Dermis blood vessel endothelial cell (primary cell): ENCODE measurements around the gene BSCL2. TPM values are rescaled to one million over a fixed set of nuclear protein-coding genes. Genes with fewer than 3 reads are reported as not detected.
"Not testable (repeated sequence)": the region's sequence is repeated elsewhere in the genome, so short reads cannot be mapped to it uniquely, and the experiment has no call there.

ENCODE experiments used
- DNase-seq: peaks from one replicate; pipeline ENCODE4 v3.0.0; 2010
- total RNA-seq: library from RNA; depleted of rRNA; stranded (reverse); fragments of >200 nt; gene quantifications from 2 replicates; pipeline ENCODE4 v1.2.3, GENCODE V29; 2014

Gene BSCL2
- total RNA-seq, 1 donor from 2014 or later: 38.6 TPM

GRCh38 chr11:62652161-62653006 lies 54.8 kb downstream of the BSCL2 start:
- no peak for DNase-seq

GRCh38 chr11:62650283-62650682 lies 56.9 kb downstream of the BSCL2 start:
- not testable (repeated sequence) for DNase-seq

- DNase-seq: no peak
Measured at GRCh38 chr11:62649486-62649885, 57.7 kb downstream of the BSCL2 start.

DNA sequence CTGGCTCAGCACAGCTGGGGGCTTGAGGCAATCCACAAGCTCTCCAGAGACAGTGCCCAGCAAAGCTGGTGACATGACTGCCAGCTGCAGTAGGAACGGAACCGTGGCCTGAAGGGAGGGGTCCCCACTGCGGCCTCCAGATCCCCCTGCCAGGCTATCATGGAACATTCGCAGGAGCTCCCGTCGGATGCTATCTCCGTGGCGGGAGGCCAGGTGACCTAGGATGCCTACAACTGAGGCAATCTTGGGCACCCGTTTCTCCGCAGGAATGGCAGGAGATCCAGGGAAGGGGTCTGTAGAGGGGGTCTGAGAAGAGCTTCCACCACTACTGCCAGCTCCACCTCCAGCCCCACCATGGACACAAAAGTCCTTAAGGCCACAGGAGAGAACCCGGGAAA lies 58.3 kb downstream of the BSCL2 start:
- DNase-seq: no peak

DNA sequence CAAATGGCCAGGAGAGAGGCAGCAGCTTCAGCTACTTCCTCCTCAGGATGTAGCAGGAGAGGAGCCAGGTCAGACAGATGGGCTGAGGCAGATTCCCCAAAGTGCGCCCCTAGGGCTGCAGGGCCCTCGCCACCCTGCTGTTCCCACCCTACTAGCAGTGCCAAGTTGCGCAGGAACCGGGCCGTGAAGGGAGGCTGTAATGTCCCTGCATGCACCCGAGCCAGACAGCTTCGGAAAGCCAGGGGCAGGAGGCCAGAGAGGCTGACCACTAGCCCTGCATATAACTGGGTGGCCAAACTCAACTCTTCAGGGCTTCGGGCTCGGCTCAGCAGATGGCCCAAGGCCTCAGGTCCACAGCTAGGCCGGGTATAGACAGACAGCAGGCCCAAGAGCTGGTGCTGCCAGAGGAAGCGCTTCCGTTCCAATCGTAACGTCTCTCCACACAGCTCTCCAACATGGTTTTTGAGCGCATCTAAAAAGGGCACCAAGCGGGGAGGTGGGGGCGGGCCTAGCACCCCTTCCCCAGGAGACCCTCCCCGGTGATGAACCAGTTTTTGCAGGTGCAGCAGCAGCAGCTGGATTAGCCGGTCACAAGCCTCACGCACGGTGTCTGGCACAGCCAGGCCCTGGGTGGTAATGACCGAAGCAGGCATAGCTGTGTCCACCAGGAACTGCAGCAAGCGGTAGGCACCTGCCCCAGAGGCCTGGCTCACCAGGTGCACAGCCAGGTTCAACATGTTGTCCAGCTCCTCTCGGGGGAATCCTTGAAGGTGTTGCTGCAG lies 58.8 kb downstream of the BSCL2 start:
- no peak for DNase-seq

DNA sequence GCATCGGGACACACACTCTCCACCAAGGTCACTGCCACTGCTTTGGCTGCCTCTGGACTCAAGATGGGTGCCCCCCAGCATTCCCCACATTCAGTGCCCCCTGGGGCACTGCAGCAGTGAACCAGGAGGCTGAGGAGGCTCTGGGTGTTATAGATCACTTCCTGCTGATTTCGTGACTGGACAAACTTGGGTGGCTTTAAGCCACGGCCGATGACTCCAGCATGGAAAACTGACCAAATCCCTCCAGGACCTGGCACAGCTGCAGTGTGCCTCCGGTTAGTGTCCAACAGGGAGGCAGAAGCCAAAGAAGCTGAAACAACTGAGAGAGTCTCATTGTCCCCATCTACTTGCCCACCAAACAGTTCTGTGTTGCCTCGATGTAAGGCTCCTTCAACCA lies 59.6 kb downstream of the BSCL2 start:
- DNase-seq: no peak

- no peak for DNase-seq
Measured at GRCh38 chr11:62646825-62647608, 60.2 kb downstream of the BSCL2 start.

- peak; percentile 99 for DNase-seq
Measured at GRCh38 chr11:62645946-62646824, 61.0 kb downstream of the BSCL2 start, which contains the start of gene GANAB. Gene GANAB (minus strand): TSS chr11:62646613. CDS start chr11:62646599, 14 bp downstream.

- no peak for DNase-seq
Measured at GRCh38 chr11:62645671-62645945, 61.6 kb downstream of the BSCL2 start.

- no peak for DNase-seq
Measured at GRCh38 chr11:62644220-62644619, 63.0 kb downstream of the BSCL2 start.

Other genes with a start within 250 kb of the BSCL2 start
- gene AHNAK, start 160.6 kb downstream of the BSCL2 start, total RNA-seq: 517 and 766 TPM in 2 replicates
- 1,345 and 1,561 TPM in 2 replicates for gene EEF1G, start 133.5 kb downstream of the BSCL2 start, total RNA-seq
- gene TUT1, start 115.9 kb downstream of the BSCL2 start, total RNA-seq: 13.8 and 15.1 TPM in 2 replicates
- 190 and 209 TPM in 2 replicates for gene MTA2, start 105.6 kb downstream of the BSCL2 start, total RNA-seq
- 40.2 and 42.1 TPM in 2 replicates for gene EML3, start 94.6 kb downstream of the BSCL2 start, total RNA-seq
- gene ROM1, start 94.2 kb downstream of the BSCL2 start, total RNA-seq: 5.4 and 5.6 TPM in 2 replicates
- 16.2 and 18.2 TPM in 2 replicates for gene B3GAT3, start 85.4 kb downstream of the BSCL2 start, total RNA-seq
- 237 and 423 TPM in 2 replicates for gene GANAB, start 60.8 kb downstream of the BSCL2 start, total RNA-seq
- gene INTS5, start 54.1 kb downstream of the BSCL2 start, total RNA-seq: 29.6 and 38.0 TPM in 2 replicates
- gene C11orf98, start 42.2 kb downstream of the BSCL2 start, total RNA-seq: 27.5 and 28.6 TPM in 2 replicates
- gene CSKMT, start 42.1 kb downstream of the BSCL2 start, total RNA-seq: 5.2 and 5.8 TPM in 2 replicates
- 5.0 and 6.1 TPM in 2 replicates for gene UQCC3, start 35.8 kb downstream of the BSCL2 start, total RNA-seq
- gene LBHD1, start 35.2 kb downstream of the BSCL2 start, total RNA-seq: 2.5 and 3.6 TPM in 2 replicates
- gene UBXN1, start 28.4 kb downstream of the BSCL2 start, total RNA-seq: 126 and 217 TPM in 2 replicates
- 0.34 and 0.51 TPM in 2 replicates for gene LRRN4CL, start 17.9 kb downstream of the BSCL2 start, total RNA-seq
- gene GNG3, start 252 bp upstream of the BSCL2 start, total RNA-seq: not detected in 2 replicates
- gene HNRNPUL2, start 20.0 kb upstream of the BSCL2 start, total RNA-seq: 6.5 and 11.1 TPM in 2 replicates
- gene TTC9C, start 21.1 kb upstream of the BSCL2 start, total RNA-seq: 28.9 and 30.0 TPM in 2 replicates
- 12.2 and 14.1 TPM in 2 replicates for gene ZBTB3, start 46.7 kb upstream of the BSCL2 start, total RNA-seq
- gene POLR2G, start 54.2 kb upstream of the BSCL2 start, total RNA-seq: 42.7 and 76.1 TPM in 2 replicates
- 35.7 and 40.2 TPM in 2 replicates for gene TAF6L, start 64.0 kb upstream of the BSCL2 start, total RNA-seq
- 29.0 and 41.7 TPM in 2 replicates for gene TMEM179B, start 80.0 kb upstream of the BSCL2 start, total RNA-seq
- 10.7 and 21.8 TPM in 2 replicates for gene TMEM223, start 84.6 kb upstream of the BSCL2 start, total RNA-seq
- 38.1 and 44.2 TPM in 2 replicates for gene NXF1, start 98.0 kb upstream of the BSCL2 start, total RNA-seq
- gene STX5, start 124.6 kb upstream of the BSCL2 start, total RNA-seq: 34.4 and 36.8 TPM in 2 replicates
- gene TEX54, start 125.4 kb upstream of the BSCL2 start, total RNA-seq: not detected in 2 replicates
- gene WDR74, start 132.2 kb upstream of the BSCL2 start, total RNA-seq: 39.4 and 46.3 TPM in 2 replicates
- 77.9 and 84.9 TPM in 2 replicates for gene SLC3A2, start 173.5 kb upstream of the BSCL2 start, total RNA-seq
- not detected in 2 replicates for gene CHRM1, start 213.9 kb upstream of the BSCL2 start, total RNA-seq